Measurements from ENCODE around the gene RSAD1.

Gene RSAD1

GRCh38 chr17:50522766-50523165, 44.1 kb downstream of the RSAD1 start:
- no peak for DNase-seq

GRCh38 chr17:50523208-50523607, 44.5 kb downstream of the RSAD1 start:
- no peak for DNase-seq

- no peak for DNase-seq
Observed at GRCh38 chr17:50524838-50525237, 46.2 kb downstream of the RSAD1 start.

- DNase-seq: no peak
Observed at GRCh38 chr17:50527155-50527762, 48.6 kb downstream of the RSAD1 start.

- no peak for DNase-seq
Observed at GRCh38 chr17:50527949-50528474, 49.4 kb downstream of the RSAD1 start.

- no peak for DNase-seq
Observed at GRCh38 chr17:50529849-50530248, 51.2 kb downstream of the RSAD1 start.

GRCh38 chr17:50531428-50532025, 52.9 kb downstream of the RSAD1 start:
- no peak for DNase-seq

- DNase-seq: no peak
Observed at GRCh38 chr17:50532452-50533024, 53.9 kb downstream of the RSAD1 start, which contains the start of gene EPN3. EPN3 (plus strand) TSS chr17:50532735; CDS start chr17:50536557, 3,822 bp downstream.

GRCh38 chr17:50533185-50533584, 54.5 kb downstream of the RSAD1 start:
- DNase-seq: no peak

GRCh38 chr17:50533720-50534148, 55.1 kb downstream of the RSAD1 start:
- no peak for DNase-seq

GRCh38 chr17:50534222-50534978, 55.7 kb downstream of the RSAD1 start:
- no peak for DNase-seq

GRCh38 chr17:50534979-50535326, 56.3 kb downstream of the RSAD1 start:
- no peak for DNase-seq

- DNase-seq: no peak
Observed at GRCh38 chr17:50535407-50535806, 56.7 kb downstream of the RSAD1 start.

Data from NCI-H446 (cell line).